ENCODE measurements around the gene GOLGA6A. TPM values are rescaled to one million over a fixed set of nuclear protein-coding genes. Genes with fewer than 3 reads are reported as not detected.
"Not testable (repeated sequence)": the region's sequence is repeated elsewhere in the genome, so short reads cannot be mapped to it uniquely, and the experiment has no call there.

Gene GOLGA6A
- total RNA-seq, 1 experiment from 2014 or later: not detected

DNA sequence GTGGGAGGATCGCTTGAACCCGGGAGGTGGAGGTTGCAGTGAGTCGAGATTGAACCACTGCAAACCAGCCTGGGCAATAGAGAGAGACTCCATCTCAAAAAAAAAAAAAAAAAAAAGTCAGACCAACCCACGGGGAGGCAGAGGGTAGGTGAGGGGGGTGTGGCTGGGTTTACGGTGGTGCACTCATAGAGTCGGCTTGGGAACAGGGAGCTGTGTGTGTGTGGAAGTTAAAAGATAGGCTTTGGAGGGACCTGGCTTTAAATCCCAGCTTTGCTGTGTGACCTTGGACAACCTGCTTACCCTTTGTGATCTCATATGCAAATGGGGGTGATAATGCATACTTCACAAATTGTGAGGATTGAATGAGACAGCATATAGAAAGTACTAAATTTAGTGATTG, 38.1 kb upstream of the GOLGA6A start:
- H3K27me3 ChIP-seq (ENCODE audit: low read length): peaks cover 26% of the 10 kb centered on the region
- H3K27ac ChIP-seq (ENCODE audit: low read length): no peak overlapping the region
- intact Hi-C loops (cut with micrococcal nuclease): no loop called here
- TF ChIP-seq, protein P1, sequence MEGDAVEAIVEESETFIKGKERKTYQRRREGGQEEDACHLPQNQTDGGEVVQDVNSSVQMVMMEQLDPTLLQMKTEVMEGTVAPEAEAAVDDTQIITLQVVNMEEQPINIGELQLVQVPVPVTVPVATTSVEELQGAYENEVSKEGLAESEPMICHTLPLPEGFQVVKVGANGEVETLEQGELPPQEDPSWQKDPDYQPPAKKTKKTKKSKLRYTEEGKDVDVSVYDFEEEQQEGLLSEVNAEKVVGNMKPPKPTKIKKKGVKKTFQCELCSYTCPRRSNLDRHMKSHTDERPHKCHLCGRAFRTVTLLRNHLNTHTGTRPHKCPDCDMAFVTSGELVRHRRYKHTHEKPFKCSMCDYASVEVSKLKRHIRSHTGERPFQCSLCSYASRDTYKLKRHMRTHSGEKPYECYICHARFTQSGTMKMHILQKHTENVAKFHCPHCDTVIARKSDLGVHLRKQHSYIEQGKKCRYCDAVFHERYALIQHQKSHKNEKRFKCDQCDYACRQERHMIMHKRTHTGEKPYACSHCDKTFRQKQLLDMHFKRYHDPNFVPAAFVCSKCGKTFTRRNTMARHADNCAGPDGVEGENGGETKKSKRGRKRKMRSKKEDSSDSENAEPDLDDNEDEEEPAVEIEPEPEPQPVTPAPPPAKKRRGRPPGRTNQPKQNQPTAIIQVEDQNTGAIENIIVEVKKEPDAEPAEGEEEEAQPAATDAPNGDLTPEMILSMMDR (conservative IDR thresholded peaks at IDR 0.05; ENCODE audit: low read depth, low read length): no peak
- TF ChIP-seq EZH2 (IDR thresholded peaks at IDR 0.05; ENCODE audit: low read length, unreplicated experiment) (no peak), EZH2phosphoT487 (IDR thresholded peaks at IDR 0.05; ENCODE audit: borderline replicate concordance, low read length) (no peak)
- no peaks in the 10 kb centered on the region for H3K9me3 ChIP-seq (ENCODE audit: low read length)
- CTCF ChIA-PET: no interaction called here
- no peak overlapping the region for H2AFZ ChIP-seq (ENCODE audit: low read length)
- H3K9me2 ChIP-seq (replicated peaks; ENCODE audit: low read length): no peaks in the 10 kb centered on the region
- no peak for ATAC-seq
- no TSS peak for BruUV-seq (replicated peaks)
- POLR2A ChIA-PET (ENCODE audit: unreplicated experiment): no interaction called here
- no peak overlapping the region for H3K4me3 ChIP-seq (ENCODE audit: low read length)
- no peak overlapping the region for H3K4me2 ChIP-seq (ENCODE audit: low read length)
- H3K9ac ChIP-seq (ENCODE audit: low read length): no peak overlapping the region
- no peaks in the 10 kb centered on the region for H4K20me1 ChIP-seq (ENCODE audit: low read length)
- H3K4me1 ChIP-seq (ENCODE audit: insufficient read depth, low read length): no peaks in the 10 kb centered on the region
- no peaks in the 10 kb centered on the region for H3K36me3 ChIP-seq (ENCODE audit: low read depth, low read length)
- DNase-seq: no peak
- H3K79me2 ChIP-seq (ENCODE audit: low read length): no peaks in the 10 kb centered on the region
- no peaks in the 10 kb centered on the region for H3F3A ChIP-seq (ENCODE audit: low read length, unreplicated experiment)

DNA sequence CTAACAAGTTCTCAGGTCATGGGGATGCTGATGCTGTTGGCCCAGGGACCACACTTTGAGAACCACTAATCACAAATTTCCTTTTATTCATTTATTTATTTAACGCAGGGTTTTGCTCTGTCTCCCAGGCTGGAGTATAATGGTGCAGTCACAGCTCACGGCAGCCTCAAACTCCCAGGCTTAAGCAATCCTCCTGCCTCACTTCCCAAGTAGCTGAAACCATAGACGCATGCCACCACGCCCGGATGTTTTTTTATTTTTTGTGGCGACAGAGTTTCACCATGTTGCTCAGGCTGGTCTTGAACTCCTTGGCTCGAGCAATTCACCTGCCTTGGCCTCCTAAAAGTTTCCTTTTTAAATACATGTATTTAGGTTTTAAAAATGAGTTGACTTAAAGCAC, 27.4 kb upstream of the GOLGA6A start:
- no peaks in the 10 kb centered on the region for H3K79me2 ChIP-seq (ENCODE audit: low read length)
- ChIA-PET CTCF (no interaction called here), POLR2A (ENCODE audit: unreplicated experiment) (no interaction called here)
- no peaks in the 10 kb centered on the region for H3K4me1 ChIP-seq (ENCODE audit: insufficient read depth, low read length)
- no peak overlapping the region for H2AFZ ChIP-seq (ENCODE audit: low read length)
- no peak for ATAC-seq
- no peaks in the 10 kb centered on the region for H4K20me1 ChIP-seq (ENCODE audit: low read length)
- H3F3A ChIP-seq (ENCODE audit: low read length, unreplicated experiment): no peaks in the 10 kb centered on the region
- no TSS peak for BruUV-seq (replicated peaks)
- no peak overlapping the region for H3K4me2 ChIP-seq (ENCODE audit: low read length)
- no peak overlapping the region for H3K9ac ChIP-seq (ENCODE audit: low read length)
- H3K27me3 ChIP-seq (ENCODE audit: low read length): no peaks in the 10 kb centered on the region
- H3K9me3 ChIP-seq (ENCODE audit: low read length): no peaks in the 10 kb centered on the region
- H3K9me2 ChIP-seq (replicated peaks; ENCODE audit: low read length): no peaks in the 10 kb centered on the region
- H3K27ac ChIP-seq (ENCODE audit: low read length): no peak overlapping the region
- intact Hi-C loops (cut with micrococcal nuclease): no loop called here
- TF ChIP-seq, protein P1 (conservative IDR thresholded peaks at IDR 0.05; ENCODE audit: low read depth, low read length): no peak
- TF ChIP-seq EZH2phosphoT487 (IDR thresholded peaks at IDR 0.05; ENCODE audit: borderline replicate concordance, low read length) (no peak), EZH2 (IDR thresholded peaks at IDR 0.05; ENCODE audit: low read length, unreplicated experiment) (no peak)
- no peak for DNase-seq
- H3K36me3 ChIP-seq (ENCODE audit: low read depth, low read length): no peaks in the 10 kb centered on the region
- H3K4me3 ChIP-seq (ENCODE audit: low read length): no peak overlapping the region

DNA sequence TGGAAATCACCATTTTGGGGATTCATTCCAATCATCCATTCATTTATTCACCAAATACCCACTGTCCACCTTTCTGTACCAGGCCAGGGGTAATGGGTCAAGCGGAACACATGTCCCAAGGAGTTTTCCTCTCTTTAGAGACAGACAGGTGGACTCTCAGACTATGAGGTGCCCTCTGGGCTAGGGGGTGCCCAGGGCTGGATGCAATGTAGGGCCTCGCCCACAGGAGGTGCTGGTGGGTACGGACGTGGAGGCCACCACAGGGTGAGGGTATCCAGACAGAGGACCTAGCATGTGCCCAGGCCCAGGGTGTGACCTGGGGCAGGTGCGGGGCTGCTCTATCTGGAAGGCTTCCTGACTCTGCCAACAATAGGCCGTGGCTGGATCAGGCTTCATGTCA, 26.3 kb upstream of the GOLGA6A start:
- H3F3A ChIP-seq (ENCODE audit: low read length, unreplicated experiment); H3K79me2 ChIP-seq (ENCODE audit: low read length); H3K4me1 ChIP-seq (ENCODE audit: insufficient read depth, low read length); intact Hi-C loops (cut with micrococcal nuclease); H3K27ac ChIP-seq (ENCODE audit: low read length); H3K4me2 ChIP-seq (ENCODE audit: low read length); BruUV-seq (replicated peaks); POLR2A ChIA-PET (ENCODE audit: unreplicated experiment); CTCF ChIA-PET; ATAC-seq; H3K27me3 ChIP-seq (ENCODE audit: low read length); H3K36me3 ChIP-seq (ENCODE audit: low read depth, low read length); DNase-seq; H3K9ac ChIP-seq (ENCODE audit: low read length); H3K9me2 ChIP-seq (replicated peaks; ENCODE audit: low read length); H3K4me3 ChIP-seq (ENCODE audit: low read length); H2AFZ ChIP-seq (ENCODE audit: low read length); H3K9me3 ChIP-seq (ENCODE audit: low read length); H4K20me1 ChIP-seq (ENCODE audit: low read length): not testable (repeated sequence)
- TF ChIP-seq, protein P1 (conservative IDR thresholded peaks at IDR 0.05; ENCODE audit: low read depth, low read length): peak; percentile 33; the same call in 1 of the 2 replicates
